T follicular helper cell (primary cell): ENCODE measurements around the gene FOCAD.

Experiments used
- DNase-seq: peaks from one replicate; pipeline ENCODE4 v3.0.0-alpha.2; 2020; ENCODE audit warnings: low read depth

Gene FOCAD

DNA sequence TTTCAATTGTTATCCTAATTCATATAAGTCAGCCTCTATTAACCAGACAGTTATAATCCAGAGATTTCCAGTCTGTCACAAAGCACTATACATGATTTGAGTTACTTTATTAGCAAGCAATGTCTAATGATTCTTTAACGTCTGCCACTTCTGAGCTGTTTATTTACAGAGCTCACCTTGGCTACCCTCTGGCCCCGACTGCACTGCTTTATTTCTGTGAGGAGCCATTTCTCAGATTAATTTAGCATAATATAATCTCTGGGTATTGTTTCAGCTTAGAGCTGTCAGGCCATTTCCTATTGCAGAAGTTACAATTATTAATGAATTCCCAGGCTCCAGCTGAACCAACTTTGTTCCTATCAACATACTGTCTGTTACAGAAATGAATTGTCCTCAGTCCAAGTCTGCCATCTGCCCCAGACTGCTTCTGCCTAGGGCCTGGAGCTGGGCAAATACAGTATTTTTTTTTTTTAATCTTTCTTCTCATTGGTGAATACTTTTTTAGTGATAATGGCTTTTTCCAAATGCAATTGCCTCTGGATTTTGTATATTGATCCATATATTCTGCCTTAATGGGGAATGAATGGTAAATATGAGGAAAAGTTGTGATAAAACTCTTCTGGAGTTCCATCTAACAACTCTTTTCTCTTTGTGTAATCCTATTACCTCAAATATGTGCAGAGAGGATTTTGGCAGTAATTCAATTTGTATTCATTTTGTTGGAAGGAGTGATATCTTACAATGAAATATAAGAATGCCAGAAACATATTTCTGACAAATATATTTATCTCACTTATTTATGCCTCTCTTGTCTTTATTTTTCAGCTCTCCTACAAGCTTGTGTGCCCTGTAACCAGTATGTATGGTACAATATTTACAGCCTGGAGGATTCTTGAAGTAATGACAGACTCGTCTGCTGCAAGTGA lies 104.7 kb downstream of the FOCAD start:
- DNase-seq: no peak

DNA sequence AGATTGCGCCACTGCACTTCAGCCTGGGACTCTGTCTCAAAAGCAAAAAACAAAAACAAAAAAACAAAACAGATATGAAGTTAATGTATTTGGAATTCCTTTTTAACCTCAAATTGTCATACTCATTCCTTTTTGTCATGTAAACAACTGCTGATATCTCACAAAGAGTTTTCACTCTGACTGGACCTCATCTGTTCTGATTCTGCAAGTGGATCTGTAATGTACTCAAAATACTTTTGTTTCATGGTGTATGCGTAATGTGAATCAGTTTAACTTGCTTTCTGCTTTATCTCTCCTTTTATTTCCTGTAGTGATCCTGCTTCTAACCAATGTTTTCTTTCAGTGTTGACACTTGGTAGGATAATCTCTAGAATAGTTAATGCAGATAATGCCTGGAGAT lies 106.7 kb downstream of the FOCAD start:
- no peak for DNase-seq

DNA sequence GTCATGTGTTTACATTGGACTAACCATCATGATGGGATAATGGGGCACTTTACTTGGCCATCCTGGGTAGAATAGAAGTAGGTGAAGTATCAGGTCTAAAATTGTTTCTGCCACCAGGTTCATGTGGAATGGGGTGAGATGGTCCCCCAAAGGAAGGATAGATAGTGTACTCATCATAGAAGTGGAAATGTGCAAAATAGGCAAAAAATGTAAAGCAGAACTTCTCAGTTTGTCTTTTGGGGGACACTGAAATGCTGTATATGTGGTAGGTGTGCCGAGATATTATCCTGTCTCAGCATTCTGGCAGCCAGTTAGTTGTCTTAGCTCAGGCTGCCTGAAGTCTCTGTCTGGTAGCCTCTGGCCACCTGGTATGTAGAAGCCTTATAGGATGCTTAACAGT lies 107.6 kb downstream of the FOCAD start:
- DNase-seq: no peak

DNA sequence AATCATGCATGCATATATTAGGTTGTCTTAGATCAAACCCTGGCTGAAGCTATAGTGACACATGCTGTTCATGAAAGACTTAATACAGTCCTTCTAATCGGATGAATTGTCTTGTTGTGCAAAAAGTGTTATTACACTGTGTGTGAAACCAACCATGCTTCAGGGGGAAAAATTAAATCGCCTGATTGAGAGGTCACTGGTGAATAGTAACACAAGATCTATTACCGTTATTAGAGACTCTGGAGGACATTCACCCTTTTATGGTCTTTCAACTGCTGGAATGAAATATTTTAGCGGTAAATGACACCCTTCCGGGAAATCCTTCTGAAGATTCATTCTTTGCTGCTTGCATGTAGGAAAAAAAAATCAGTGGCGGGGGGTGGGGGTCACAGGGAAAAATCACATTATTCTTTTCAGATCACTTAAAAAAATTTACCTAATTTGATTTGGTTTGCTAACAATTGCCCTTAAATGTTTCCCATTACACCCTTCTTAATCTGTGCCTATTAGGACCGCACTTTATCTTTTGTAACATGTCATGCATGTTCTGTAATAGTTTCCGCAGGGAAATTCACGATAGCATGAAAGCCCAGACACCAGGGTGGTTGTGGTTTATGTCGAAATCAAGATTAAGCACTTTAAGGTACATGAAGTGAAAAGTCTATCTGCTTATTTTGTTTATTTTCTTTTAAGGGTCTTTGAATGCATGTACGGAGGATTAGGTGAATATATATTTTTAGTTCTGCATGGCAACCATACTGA lies 120.6 kb downstream of the FOCAD start:
- DNase-seq: no peak

DNA sequence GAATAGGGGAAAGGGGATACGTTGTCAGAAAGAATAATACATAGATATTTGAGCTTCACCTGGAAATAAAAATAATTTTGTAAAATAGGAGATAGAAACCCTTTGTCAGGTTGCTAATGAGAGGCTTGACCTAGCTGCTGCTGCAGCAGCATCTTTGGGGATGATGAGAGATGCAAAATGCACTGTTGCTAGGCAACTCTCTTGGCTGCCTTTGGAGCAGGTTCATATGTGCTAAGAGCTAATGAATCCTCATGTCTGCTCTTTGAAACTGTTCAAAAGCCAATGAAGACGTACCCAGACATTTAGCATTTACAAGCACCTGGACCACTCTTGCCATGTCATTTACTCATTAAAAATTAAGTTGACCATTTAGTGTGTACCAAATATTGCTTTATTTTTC lies 121.7 kb downstream of the FOCAD start:
- no peak for DNase-seq

DNA sequence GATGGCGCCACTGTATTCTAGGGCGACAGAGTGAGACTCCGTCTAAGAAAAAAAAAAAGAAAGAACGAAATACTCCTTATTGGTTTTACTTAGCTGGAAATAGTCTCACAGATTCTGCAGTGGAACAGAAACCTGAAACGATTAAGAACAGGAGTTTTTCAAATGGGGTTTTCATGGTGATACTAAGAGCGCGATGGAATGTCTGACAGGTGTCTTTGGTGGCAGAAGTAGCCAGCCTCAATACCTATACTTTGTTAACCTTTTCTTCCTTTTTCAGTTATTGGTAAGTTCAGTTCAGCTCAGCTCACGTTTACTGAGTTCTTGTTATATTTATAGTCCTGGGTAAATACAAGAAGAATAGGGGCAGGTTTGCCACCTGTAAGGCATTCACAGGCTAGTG lies 123.9 kb downstream of the FOCAD start:
- DNase-seq: no peak

DNA sequence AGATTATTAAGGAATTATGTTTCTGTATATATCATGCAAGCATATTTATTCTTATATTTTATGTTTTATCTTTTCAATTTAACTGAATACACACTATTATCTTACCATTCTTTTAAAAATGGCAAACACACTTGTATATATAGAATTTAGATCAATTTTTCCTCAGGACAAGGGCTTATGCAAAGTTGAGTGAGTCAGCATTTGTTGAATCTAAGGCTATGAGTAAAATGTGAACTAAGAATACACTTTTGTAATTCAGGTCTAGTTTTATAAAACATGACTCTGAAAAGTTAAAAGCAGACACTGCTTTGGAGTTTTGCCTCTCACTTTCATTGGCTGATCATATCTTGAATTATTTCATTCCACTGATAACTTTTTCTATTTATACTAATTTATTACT lies 127.8 kb downstream of the FOCAD start:
- no peak for DNase-seq

DNA sequence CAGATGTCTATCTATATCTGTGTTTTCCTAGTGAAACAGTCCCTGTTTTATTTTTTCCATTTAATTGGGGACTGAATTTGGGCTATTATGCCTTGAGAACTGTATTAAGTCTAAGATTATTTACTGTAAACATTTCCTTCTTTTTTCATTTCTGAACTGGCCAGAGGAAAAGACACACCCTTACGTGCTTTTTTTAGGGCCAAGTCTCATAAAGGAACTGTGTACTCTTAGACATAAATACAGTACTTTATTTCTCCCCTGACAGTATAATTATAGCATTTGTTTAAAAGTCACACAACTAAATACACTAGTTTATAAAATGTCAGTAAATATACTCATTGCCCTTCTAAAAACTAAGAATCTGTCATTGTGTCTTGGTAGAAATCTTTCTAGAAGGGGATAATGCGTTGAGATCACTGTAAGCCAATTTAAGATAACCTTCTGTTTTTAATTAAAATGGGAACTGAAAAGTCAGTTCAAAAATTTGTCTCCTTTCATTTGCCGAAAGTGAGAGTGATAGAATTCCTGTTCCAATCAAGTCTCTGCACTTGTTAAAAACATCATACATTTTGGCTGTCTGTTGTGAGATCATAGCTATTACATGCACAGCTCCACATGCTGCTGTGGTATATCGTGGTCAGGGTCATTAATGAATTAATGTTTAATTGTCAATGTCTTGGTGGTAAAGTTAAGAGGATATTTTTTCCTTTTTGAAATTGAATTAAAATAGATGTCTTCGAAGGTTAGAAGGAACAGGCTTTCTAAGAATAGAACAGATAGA lies 132.1 kb downstream of the FOCAD start:
- DNase-seq: no peak

DNA sequence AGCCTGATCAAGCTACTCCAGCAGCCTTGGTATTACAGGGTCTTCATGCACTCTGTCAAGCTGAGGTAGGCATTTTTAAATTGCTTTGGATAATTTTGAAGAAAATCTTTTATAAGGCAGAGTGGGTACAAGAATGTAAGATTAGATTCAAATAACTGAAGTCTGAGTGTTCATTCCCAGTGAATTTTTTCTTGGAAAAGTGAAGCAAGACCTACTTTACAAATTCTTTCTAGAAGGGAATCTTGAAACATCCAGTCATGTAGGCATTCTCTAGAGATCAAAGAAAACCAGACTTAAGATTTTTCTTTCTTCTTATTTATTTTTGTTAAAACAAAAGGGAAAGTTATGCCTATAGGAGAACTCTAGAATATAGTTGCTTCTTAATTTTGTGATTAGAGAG lies 139.0 kb downstream of the FOCAD start:
- no peak for DNase-seq

DNA sequence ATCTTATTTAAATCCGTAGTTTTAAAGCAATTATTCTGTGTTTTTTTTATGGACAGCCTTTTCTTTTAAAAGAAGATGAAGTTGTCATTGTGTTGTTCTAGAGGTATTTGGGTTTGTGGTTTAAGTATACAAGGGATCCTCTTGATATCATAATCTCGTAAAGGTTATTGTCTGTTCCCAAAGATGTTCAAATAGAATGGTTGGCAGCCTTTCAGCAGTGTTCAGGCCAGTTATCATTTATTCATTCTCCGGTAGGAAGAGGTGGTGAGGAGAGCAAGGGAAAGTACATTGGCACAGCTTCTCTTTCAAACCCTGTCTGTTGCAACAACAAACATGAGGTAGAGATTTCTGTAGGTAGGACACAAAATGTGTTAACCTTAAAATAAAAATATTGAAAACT lies 147.0 kb downstream of the FOCAD start:
- no peak for DNase-seq

DNA sequence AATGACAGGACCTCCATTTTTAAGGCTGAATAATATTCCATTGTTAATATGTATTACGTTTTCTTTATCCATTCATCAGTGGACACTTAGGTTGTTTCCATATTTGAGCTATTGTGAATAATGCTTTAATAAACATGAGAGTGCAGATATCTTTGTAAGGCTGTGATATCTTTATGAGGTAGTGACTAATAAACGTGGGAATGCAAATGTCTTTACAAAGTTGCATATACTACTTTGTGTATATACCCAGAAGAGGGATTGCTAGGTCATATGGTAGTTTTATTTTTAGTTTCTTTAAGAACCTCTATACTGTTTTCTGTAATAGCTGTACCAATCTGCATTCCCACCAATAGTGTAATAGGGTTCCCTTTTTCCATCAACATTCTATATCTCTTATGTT lies 148.7 kb downstream of the FOCAD start:
- DNase-seq: no peak

DNA sequence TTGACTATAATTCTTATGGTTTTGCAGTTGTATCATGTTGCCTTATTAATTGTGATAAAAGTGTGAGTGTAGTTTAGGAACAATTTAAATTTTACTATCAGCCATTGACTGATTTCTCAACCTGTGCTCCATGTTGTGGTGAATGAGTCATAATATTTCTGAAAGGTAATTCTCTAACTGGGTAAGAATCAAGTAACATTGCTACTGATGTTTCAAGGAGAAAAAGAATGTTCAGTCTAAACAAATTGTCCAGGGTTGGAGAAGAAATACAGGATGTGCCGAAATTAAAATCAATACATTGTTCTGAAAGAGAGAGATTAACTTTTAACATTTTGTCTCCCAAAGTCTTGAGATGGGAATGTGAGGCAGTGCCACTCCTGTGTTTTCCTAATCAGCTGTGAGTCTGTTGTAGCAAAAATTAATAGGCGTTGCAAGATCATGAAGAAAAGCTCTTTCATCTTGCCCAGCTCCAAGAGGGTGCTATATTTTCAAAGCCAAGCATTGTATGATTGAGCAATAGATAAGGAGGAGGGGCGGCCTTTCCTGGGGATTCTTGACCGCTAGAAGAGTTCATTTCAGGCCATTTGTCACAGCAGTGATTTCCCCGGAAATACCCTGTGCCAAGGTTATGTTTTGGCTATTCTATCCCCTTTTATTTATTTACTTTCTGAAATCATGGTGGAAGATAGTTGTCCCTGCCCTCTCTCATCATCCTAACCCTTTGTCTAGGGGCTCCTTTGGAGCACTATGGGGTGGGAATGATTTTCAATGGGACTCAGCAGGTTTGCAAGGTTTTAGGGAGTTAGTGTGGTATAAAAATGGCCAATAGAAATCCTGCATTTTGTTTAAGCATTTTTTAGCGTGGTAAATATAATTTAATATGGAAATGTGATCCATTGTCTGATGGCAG lies 151.6 kb downstream of the FOCAD start:
- no peak for DNase-seq

DNA sequence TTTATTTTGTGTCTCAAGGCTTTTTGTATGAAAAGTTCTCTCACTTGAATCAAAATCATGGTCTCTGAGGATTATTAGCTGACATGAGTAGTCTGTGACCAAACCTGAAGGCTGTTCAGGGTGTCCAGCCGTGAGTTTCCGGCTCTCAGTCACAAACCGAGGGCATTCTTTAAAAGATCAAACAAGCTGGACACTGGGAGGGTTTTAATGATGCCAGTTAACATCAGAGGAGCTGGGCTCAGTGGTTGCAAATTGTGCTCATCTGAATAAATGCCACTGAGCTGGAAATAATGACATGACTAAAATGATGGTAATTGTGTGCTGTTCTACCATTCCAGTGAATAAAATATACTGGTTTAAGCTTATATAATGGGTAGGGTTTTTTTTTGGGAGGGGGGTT lies 153.1 kb downstream of the FOCAD start:
- DNase-seq: no peak

DNA sequence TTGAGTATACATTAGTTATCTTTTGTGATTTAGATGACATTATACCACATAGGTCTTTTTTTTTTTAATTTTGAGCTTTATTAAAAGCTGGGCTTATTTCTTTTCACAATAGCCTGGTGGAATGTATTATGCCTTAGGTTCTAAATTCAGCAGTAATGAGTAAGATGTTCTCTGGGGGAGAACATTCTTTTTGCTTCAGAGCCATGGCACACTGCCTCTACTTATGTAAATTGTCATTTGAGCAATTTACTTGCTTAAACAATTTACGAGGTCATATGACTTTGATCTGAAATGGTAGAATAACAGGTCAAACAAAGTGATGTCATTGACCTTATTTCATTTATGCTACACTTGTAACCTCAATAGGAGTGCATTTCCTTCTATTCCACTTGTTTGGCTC lies 154.2 kb downstream of the FOCAD start:
- no peak for DNase-seq

DNA sequence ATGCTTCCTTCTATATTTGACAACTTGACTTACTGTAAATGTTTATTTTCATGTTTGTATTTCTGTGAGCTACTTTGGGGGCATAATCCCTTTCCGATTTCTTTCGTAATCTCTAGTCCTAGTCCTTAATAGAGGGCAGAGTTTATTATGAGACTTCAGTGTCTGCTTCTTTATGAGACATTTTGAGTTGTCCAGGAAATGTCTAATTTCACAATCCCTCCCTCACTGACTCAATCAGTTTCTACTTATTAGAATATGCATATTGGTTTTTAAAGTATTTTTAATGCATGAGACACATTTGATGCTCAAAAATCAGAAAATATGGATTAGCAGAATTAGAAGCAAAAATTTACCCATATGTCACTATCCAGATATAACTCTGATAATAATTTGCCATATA lies 160.9 kb downstream of the FOCAD start:
- DNase-seq: no peak

DNA sequence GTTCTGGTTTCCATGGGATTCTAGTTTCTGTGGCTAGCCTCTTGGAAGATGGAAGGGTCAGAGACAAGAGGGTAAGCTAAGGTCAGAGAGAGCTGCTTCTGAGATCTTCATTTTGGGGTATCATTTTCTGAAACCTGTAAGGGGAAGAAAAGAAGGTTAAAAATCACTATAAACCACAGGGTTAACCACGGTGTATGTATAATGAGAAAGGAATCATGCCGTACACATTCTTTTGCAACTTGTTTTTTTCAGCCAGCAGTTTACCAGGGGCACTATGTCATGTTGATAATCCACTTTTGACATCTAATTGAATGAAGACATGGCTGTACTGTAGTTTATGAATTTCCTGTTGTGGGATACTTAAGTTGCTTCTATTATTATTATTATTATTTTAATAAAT lies 164.4 kb downstream of the FOCAD start:
- DNase-seq: no peak

DNA sequence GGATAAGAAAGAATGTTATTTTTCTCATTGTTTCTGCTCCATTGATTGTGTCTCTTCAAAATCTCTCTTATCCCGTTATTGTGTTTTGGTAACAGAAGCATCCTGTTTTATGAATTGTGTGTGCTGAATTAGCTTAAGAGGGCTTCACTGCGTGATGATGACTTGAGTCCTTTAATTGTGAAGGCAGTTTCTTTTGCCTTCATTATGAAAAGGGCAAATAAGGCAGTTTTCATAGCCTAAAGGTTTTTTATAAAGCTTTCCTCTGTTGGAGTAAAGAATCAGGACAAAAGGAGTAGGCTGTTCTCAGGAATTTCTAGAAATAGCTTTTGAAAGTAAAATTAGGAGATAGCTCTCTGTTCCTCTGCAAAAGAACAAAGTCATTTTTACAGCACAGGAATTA lies 169.8 kb downstream of the FOCAD start:
- DNase-seq: no peak

DNA sequence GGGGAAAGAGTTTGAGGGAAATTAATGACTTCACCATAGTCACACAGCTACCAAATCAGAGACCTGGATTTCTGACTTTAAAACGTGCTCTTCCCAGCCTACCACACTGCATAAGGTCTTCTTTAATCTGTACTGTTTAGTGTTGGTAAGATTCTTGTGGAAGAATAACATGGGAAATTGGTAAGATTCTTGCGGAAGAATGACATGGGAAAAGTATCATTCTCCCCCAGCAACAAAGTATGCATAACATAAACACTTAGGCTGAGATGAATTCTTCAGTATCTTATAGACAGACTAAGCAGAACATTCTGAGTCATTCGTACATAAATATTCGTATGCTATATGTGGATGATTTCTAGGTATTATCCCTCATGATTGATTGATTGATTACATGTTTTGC lies 170.4 kb downstream of the FOCAD start:
- no peak for DNase-seq

DNA sequence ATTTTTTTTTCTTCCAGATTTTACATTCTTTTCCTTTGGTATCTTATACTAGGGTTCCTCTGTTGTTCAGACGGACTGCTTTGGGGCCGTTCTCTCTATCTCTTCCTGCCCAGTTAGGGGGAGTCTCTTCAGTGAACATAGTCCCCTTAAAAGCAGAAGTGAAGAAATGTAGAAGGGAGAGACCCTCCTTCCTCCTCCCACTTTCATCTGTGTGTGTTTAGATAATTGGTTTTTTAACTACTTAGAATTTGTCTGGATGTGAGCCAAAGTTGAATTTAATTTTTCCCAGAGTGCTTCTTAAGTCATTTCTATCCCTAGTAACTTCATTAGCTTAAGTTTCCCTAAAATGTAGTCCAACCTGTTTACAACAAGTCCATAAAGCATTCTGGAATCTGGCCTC lies 179.9 kb downstream of the FOCAD start:
- no peak for DNase-seq

DNA sequence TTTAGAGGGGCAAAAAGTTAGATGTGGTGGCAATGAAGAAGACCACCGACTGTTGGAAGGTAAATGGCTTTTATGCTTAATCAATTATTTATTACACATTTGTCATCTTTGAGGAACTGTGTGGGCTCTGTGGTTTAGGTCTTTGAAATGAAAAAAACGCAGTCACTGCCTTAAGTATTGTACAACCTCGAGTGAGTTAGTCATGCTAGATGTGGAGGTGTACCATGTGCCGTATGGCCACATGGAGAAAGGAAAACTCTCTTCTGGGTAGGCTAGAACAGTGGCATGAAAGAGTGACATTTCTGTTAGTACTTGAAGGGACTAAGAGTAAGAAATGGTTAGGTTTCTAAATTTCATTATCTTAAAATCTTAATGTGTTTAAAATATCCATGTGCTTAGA lies 181.3 kb downstream of the FOCAD start:
- DNase-seq: no peak

DNA sequence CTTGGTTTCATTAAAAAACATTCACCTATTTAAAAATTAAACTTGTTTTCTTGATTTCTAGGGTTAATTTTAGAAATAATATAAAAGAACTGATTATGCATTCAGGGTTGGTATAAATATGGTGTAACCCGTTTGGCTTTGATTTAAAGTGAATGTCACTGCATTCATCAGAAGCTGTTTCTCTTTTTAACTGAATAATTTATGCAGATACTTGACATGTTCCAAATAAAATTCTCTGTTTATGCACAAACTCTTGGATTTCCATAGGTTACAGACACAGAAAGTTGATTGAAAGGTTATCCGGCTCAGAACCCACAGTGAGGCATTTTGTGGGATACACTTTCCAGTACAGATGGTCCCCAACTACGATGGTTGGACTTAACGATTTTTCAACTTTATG lies 186.1 kb downstream of the FOCAD start:
- no peak for DNase-seq
